GM12878 (cell line): ENCODE data around the gene MRPL38. TPM values are rescaled to one million over a fixed set of nuclear protein-coding genes. Genes with fewer than 3 reads are reported as not detected.

ENCODE experiments used
- BCL11A ChIP-seq: IDR thresholded peaks from 2 replicates; pipeline ENCODE4 v1.6.1; 2011; ENCODE audit warnings: low read depth, low read length
- BHLHE40 ChIP-seq, 2 experiments: fragments of 450-650 bp in 1 of 2; IDR thresholded peaks; 2 replicates each; pipeline ENCODE4 v1.6.1; 2011 to 2017; ENCODE audit warnings: low read depth in 2 of 2, borderline replicate concordance in 1 of 2, improper control_type of control experiment in 1 of 2, low read length in 1 of 2, mild to moderate bottlenecking in 1 of 2
- CHD4 ChIP-seq: fragments of 200-600 bp; sonication (generic); IDR thresholded peaks from 2 replicates; pipeline ENCODE4 v1.6.1; 2016; ENCODE audit warnings: mild to moderate bottlenecking
- CUX1 ChIP-seq: IDR thresholded peaks from 2 replicates; pipeline ENCODE4 v1.6.1; 2012; ENCODE audit warnings: improper control_type of control experiment, low read depth, low read length; ENCODE audit not compliant: insufficient replicate concordance
- EGR1 ChIP-seq, 2 experiments: IDR thresholded peaks; 1 replicate in 1 of 2; 2 replicates in 1 of 2; pipeline ENCODE4 v1.6.1; 2011 to 2012; ENCODE audit warnings: low read depth in 2 of 2, low read length in 2 of 2, borderline replicate concordance in 1 of 2, mild to moderate bottlenecking in 1 of 2, moderate library complexity in 1 of 2
- IRF5 ChIP-seq: fragments of 450-650 bp; IDR thresholded peaks from 2 replicates; pipeline ENCODE4 v1.6.1; 2017; ENCODE audit warnings: borderline replicate concordance
- RAD51 ChIP-seq: fragments of 450-650 bp; IDR thresholded peaks from 2 replicates; pipeline ENCODE4 v1.6.1; 2016; ENCODE audit warnings: moderate library complexity, mild to moderate bottlenecking, inconsistent platforms
- RCOR1 ChIP-seq: conservative IDR thresholded peaks from 2 replicates; pipeline ENCODE4 v1.6.1; 2012; ENCODE audit warnings: low read depth, low read length, improper control_type of control experiment
- RUNX3 ChIP-seq: IDR thresholded peaks from 2 replicates; pipeline ENCODE4 v1.6.1; 2012; ENCODE audit warnings: low read length, inconsistent platforms
- STAT1 ChIP-seq: fragments of 450-650 bp; conservative IDR thresholded peaks from 2 replicates; pipeline ENCODE4 v1.6.1; 2014; ENCODE audit warnings: antibody characterized with exemption, mild to moderate bottlenecking
- SUPT20H ChIP-seq: IDR thresholded peaks from 2 replicates; pipeline ENCODE4 v1.6.1; 2011; ENCODE audit warnings: low read depth, mild to moderate bottlenecking, low read length, moderate library complexity, borderline replicate concordance; ENCODE audit not compliant: control insufficient read depth
- ZBTB4 ChIP-seq: fragments of 450-650 bp; formaldehyde crosslinking; IDR thresholded peaks from 2 replicates; pipeline ENCODE4 v1.4.0; 2022; ENCODE audit warnings: mild to moderate bottlenecking, moderate library complexity
- polyA plus RNA-seq, 11 experiments: library from polyadenylated mRNA; depleted of rRNA in 4 of 11; unstranded in 6 of 11; stranded (reverse) in 5 of 11; fragments of >200 nt; fragmentation: Nextera tagmentation in 4 of 11; fragmentation: Illumina TruSeq in 1 of 11; extraction: Ambion mirVana in 4 of 11; extraction: Trizol in 1 of 11; gene quantifications; 1 replicate in 1 of 11; 2 replicates in 10 of 11; pipeline versions ENCODE4 v1.2.1 to v1.2.3, GENCODE V29; 2011 to 2016; ENCODE audit warnings: inconsistent platforms in 2 of 11, missing spikeins in 2 of 11, low read depth in 1 of 11
- total RNA-seq, 4 experiments: library from RNA; depleted of rRNA in 3 of 4; stranded (reverse); fragments of >200 nt in 3 of 4; fragmentation: Illumina TruSeq in 1 of 4; extraction: Trizol in 1 of 4; gene quantifications; 2 replicates each; pipeline versions ENCODE4 v1.2.1 to v1.2.3, GENCODE V29; 2013 to 2021
- TF ChIP-seq, protein P1 (sequence below): fragments of 150-350 bp; IDR thresholded peaks from 2 replicates; pipeline ENCODE4 v1.6.1; 2014; ENCODE audit warnings: mild to moderate bottlenecking, low read depth, low read length
- TF ChIP-seq, protein P2 (sequence below): fragments of 450-650 bp; IDR thresholded peaks from 2 replicates; pipeline ENCODE4 v1.6.1; 2017; ENCODE audit warnings: mild to moderate bottlenecking
- TF ChIP-seq, protein P3 (sequence below): IDR thresholded peaks from 2 replicates; pipeline ENCODE4 v1.6.1; 2011; ENCODE audit warnings: low read depth, mild to moderate bottlenecking, low read length, moderate library complexity, borderline replicate concordance; ENCODE audit errors: extremely low read depth

Gene MRPL38
- total and polyA plus RNA-seq, 10 of the 15 experiments (the other 5 are each of a cell fraction or from before 2014, with no cell fraction given): 6.6 to 205 (median 53.1) TPM

GRCh38 chr17:75864448-75864871, 40.2 kb downstream of the MRPL38 start (continued):
- TF ChIP-seq, protein P1, sequence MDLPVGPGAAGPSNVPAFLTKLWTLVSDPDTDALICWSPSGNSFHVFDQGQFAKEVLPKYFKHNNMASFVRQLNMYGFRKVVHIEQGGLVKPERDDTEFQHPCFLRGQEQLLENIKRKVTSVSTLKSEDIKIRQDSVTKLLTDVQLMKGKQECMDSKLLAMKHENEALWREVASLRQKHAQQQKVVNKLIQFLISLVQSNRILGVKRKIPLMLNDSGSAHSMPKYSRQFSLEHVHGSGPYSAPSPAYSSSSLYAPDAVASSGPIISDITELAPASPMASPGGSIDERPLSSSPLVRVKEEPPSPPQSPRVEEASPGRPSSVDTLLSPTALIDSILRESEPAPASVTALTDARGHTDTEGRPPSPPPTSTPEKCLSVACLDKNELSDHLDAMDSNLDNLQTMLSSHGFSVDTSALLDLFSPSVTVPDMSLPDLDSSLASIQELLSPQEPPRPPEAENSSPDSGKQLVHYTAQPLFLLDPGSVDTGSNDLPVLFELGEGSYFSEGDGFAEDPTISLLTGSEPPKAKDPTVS: no peak
- peak; percentile 95 for TF ChIP-seq RUNX3
- no peak for TF ChIP-seq EGR1 (IDR thresholded peaks at IDR 0.05; ENCODE audit: borderline replicate concordance in 1 of 2, low read depth in 2 of 2, low read length in 2 of 2)
- no peak for TF ChIP-seq IRF5
- TF ChIP-seq CHD4: no peak
- TF ChIP-seq, protein P2, sequence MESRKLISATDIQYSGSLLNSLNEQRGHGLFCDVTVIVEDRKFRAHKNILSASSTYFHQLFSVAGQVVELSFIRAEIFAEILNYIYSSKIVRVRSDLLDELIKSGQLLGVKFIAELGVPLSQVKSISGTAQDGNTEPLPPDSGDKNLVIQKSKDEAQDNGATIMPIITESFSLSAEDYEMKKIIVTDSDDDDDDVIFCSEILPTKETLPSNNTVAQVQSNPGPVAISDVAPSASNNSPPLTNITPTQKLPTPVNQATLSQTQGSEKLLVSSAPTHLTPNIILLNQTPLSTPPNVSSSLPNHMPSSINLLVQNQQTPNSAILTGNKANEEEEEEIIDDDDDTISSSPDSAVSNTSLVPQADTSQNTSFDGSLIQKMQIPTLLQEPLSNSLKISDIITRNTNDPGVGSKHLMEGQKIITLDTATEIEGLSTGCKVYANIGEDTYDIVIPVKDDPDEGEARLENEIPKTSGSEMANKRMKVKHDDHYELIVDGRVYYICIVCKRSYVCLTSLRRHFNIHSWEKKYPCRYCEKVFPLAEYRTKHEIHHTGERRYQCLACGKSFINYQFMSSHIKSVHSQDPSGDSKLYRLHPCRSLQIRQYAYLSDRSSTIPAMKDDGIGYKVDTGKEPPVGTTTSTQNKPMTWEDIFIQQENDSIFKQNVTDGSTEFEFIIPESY: no peak
- 0 out of 2 replicates have a peak, but pooled peaks have one; percentile 44 for TF ChIP-seq BCL11A
- no peak for TF ChIP-seq RCOR1
- TF ChIP-seq ZBTB4 (CRISPR knock-in tag): no peak
- TF ChIP-seq BHLHE40 (IDR thresholded peaks at IDR 0.05; ENCODE audit: borderline replicate concordance in 1 of 2, low read depth in 2 of 2, low read length in 1 of 2): 0 out of 4 replicates have a peak, but pooled peaks of 1 of the 2 experiments have one; percentile 8
- TF ChIP-seq, protein P3, sequence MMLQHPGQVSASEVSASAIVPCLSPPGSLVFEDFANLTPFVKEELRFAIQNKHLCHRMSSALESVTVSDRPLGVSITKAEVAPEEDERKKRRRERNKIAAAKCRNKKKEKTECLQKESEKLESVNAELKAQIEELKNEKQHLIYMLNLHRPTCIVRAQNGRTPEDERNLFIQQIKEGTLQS: no peak
- no peak for TF ChIP-seq RAD51
- no peak for TF ChIP-seq STAT1
- TF ChIP-seq CUX1: no peak
- TF ChIP-seq SUPT20H: no peak
